ENCODE data around the gene JAKMIP1. TPM values are rescaled to one million over a fixed set of nuclear protein-coding genes. Genes with fewer than 3 reads are reported as not detected.

The JAKMIP1 gene
- total and polyA plus RNA-seq, 2 of the 13 experiments (the other 11 are each of a cell fraction or from before 2014, with no cell fraction given): not detected

DNA sequence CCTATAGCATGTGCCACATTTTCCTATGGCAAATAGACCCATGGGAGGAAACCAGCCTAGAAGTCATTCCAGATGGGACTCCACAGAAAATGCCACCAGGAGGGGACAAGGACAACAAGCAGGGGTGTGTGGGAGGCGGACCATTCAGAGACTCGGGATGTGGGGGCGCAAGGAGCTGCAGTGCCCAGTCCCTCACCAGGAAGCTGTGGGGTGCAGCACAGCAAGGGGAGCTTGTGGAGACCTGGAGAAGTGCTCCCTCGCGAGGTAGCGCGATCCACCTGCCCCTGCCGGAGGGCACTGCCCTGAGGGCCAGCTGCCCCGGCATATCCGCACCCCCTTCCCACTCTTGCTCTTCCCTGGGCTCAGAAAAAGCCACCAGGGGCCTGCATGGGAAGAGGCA lies 136.7 kb downstream of the JAKMIP1 start (continued):
- TF ChIP-seq, protein P1, sequence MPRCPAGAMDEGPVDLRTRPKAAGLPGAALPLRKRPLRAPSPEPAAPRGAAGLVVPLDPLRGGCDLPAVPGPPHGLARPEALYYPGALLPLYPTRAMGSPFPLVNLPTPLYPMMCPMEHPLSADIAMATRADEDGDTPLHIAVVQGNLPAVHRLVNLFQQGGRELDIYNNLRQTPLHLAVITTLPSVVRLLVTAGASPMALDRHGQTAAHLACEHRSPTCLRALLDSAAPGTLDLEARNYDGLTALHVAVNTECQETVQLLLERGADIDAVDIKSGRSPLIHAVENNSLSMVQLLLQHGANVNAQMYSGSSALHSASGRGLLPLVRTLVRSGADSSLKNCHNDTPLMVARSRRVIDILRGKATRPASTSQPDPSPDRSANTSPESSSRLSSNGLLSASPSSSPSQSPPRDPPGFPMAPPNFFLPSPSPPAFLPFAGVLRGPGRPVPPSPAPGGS (CRISPR knock-in tag; IDR thresholded peaks at IDR 0.05): no peak

DNA sequence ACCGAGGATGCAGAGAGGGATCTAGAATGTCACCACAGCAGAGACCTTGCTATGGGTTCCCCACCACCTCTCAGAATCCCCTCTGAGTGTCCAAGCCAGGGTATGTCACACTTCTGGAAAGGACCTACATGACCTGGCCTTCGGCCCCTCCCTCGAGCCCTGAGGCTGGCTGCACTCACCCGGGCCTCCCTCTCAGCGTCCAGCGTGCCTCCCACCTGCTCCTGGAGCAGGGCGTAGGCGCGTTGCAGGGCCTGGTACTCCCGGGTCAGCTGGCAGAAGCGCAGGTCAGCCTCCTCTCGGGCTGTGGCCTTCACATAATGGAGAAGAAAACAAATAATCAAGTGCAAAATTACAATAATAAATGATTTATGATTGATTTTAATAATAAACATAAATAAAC lies 138.2 kb downstream of the JAKMIP1 start:
- no peak overlapping the region for H3K9ac ChIP-seq (ENCODE audit: insufficient read depth, low read depth, low read length)
- H3K27ac ChIP-seq (ENCODE audit: extremely low read length, insufficient read depth, low read length): no peak overlapping the region
- POLR2A ChIA-PET: no interaction called here
- peaks cover 0 to 14% of the 10 kb centered on the region in 2 experiments; a peak in 3 of 5 replicates for H3K27me3 ChIP-seq (ENCODE audit: control insufficient read depth in 1 of 2, insufficient read depth in 2 of 2, low read length in 2 of 2)
- intact Hi-C loops (cut with micrococcal nuclease; ENCODE audit: unreplicated experiment): no loop called here
- H2AFZ ChIP-seq (ENCODE audit: low read length): no peak overlapping the region
- H3K36me3 ChIP-seq (replicated peaks in 1 of 2; ENCODE audit: control insufficient read depth in 1 of 2, insufficient read depth in 2 of 2, low read length in 2 of 2): no peaks in the 10 kb centered on the region
- WGBS (ENCODE audit: low lambda C conversion rate): 21% methylated on average over 11 of the region's 12 CpGs
- in situ Hi-C loops (cut with HindIII; ENCODE audit: extremely low pct_ligation_motif_present, low pct_unique_long_range_greater_than_20kb): no loop called here
- ATAC-seq (no peak), FAIRE-seq (no peak), DNase-seq (ENCODE audit: low spot score) (no peak)
- CTCF ChIA-PET (ENCODE audit: low intra/inter-chr PET ratio, low total read pairs): no interaction called here
- H3K79me2 ChIP-seq (ENCODE audit: insufficient read depth, low read length): no peaks in the 10 kb centered on the region
- H3K9me3 ChIP-seq (ENCODE audit: low read length): peaks cover 42% of the 10 kb centered on the region
- H3K4me3 ChIP-seq (replicated peaks in 1 of 3; ENCODE audit: insufficient read depth in 1 of 3, low read depth in 2 of 3, low read length in 3 of 3): no peak overlapping the region
- no TSS peak for BruUV-seq (replicated peaks)
- TF ChIP-seq ZSCAN22 (CRISPR knock-in tag; IDR thresholded peaks at IDR 0.05) (no peak), PCBP2 (optimal IDR thresholded peaks at IDR 0.05; ENCODE audit: low read depth, low read length, poor library complexity, severe bottlenecking) (no peak), SKI (IDR thresholded peaks at IDR 0.05; ENCODE audit: partially characterized antibody) (no peak), ZSCAN29 (CRISPR knock-in tag; conservative IDR thresholded peaks at IDR 0.05) (no peak), ZNF546 (CRISPR knock-in tag; conservative IDR thresholded peaks at IDR 0.05) (no peak), KLF9 (CRISPR knock-in tag; IDR thresholded peaks at IDR 0.05; ENCODE audit: low read depth) (no peak), ARHGAP35 (CRISPR knock-in tag; IDR thresholded peaks at IDR 0.05; ENCODE audit: borderline replicate concordance) (no peak), TEAD2 (CRISPR knock-in tag; IDR thresholded peaks at IDR 0.05) (no peak), PPARG (CRISPR knock-in tag; conservative IDR thresholded peaks at IDR 0.05) (no peak)
- TF ChIP-seq, protein P2, sequence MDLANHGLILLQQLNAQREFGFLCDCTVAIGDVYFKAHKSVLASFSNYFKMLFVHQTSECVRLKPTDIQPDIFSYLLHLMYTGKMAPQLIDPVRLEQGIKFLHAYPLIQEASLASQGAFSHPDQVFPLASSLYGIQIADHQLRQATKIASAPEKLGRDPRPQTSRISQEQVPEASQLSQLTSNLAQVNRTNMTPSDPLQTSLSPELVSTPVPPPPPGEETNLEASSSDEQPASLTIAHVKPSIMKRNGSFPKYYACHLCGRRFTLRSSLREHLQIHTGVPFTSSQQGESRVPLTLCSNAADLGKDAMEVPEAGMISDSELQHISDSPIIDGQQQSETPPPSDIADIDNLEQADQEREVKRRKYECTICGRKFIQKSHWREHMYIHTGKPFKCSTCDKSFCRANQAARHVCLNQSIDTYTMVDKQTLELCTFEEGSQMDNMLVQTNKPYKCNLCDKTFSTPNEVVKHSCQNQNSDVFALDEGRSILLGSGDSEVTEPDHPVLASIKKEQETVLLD (CRISPR knock-in tag; IDR thresholded peaks at IDR 0.05; ENCODE audit: low read depth): no peak
- H3K4me1 ChIP-seq (ENCODE audit: insufficient read depth, low read length): no peaks in the 10 kb centered on the region
- no peaks in the 10 kb centered on the region for H4K20me1 ChIP-seq (ENCODE audit: insufficient read depth, low read length)
- H3K4me2 ChIP-seq (ENCODE audit: low read depth, low read length): no peak overlapping the region
